Hematopoietic multipotent progenitor cell treated with erythropoietin and hydrocortisone succinate and interleukin-3 and kit ligand, for 15 days (in vitro differentiated cells): ENCODE results near the gene NDUFS3.
"Not testable (repeated sequence)": the region's sequence is repeated elsewhere in the genome, so short reads cannot be mapped to it uniquely, and the experiment has no call there.

Experiments used
- DNase-seq: peaks from one replicate; pipeline ENCODE4 v3.0.0-alpha.2; 2015; ENCODE audit warnings: low spot score

The NDUFS3 gene

GRCh38 chr11:47560426-47560825 is 18.4 kb upstream of the NDUFS3 start:
- no peak for DNase-seq

GRCh38 chr11:47562393-47562792 is 16.5 kb upstream of the NDUFS3 start:
- DNase-seq, result not testable (repeated sequence)

GRCh38 chr11:47564366-47564765 is 14.5 kb upstream of the NDUFS3 start:
- DNase-seq, result not testable (repeated sequence)

- DNase-seq, result no peak
Observed at GRCh38 chr11:47564933-47565339, 13.9 kb upstream of the NDUFS3 start.

- DNase-seq, result peak; percentile 58
Observed at GRCh38 chr11:47565340-47566148, 13.3 kb upstream of the NDUFS3 start, which contains the start of gene PTPMT1. PTPMT1 (plus strand) TSS chr11:47565599; CDS start chr11:47565623, 24 bp downstream.

- DNase-seq, result no peak
Observed at GRCh38 chr11:47566149-47566698, 12.7 kb upstream of the NDUFS3 start.

- DNase-seq, result no peak
Observed at GRCh38 chr11:47569646-47570045, 9.2 kb upstream of the NDUFS3 start.

GRCh38 chr11:47570651-47571356 is 8.1 kb upstream of the NDUFS3 start:
- no peak for DNase-seq

GRCh38 chr11:47571357-47571729 is 7.5 kb upstream of the NDUFS3 start:
- DNase-seq, result no peak

GRCh38 chr11:47571895-47572294 is 7.0 kb upstream of the NDUFS3 start:
- DNase-seq, result no peak

GRCh38 chr11:47572715-47573255 is 6.1 kb upstream of the NDUFS3 start:
- no peak for DNase-seq

GRCh38 chr11:47573321-47573720 is 5.6 kb upstream of the NDUFS3 start:
- DNase-seq, result no peak

GRCh38 chr11:47577460-47578041 is 1.3 kb upstream of the NDUFS3 start:
- no peak for DNase-seq

- DNase-seq, result no peak
Observed at GRCh38 chr11:47583844-47584243, 5.0 kb downstream of the NDUFS3 start.

- DNase-seq, result no peak
Observed at GRCh38 chr11:47586098-47586855, 7.4 kb downstream of the NDUFS3 start, which contains the start of gene FAM180B. FAM180B (plus strand) TSS chr11:47586678; CDS start chr11:47586769, 91 bp downstream.

GRCh38 chr11:47587039-47587716 is 8.3 kb downstream of the NDUFS3 start:
- no peak for DNase-seq

GRCh38 chr11:47587723-47588326 is 9.0 kb downstream of the NDUFS3 start:
- DNase-seq, result no peak

- DNase-seq, result no peak
Observed at GRCh38 chr11:47589118-47589517, 10.2 kb downstream of the NDUFS3 start.

- no peak for DNase-seq
Observed at GRCh38 chr11:47589584-47589976, 10.7 kb downstream of the NDUFS3 start.
